Skeletal muscle satellite cell (primary cell): ENCODE data around the gene METAP1D.
"Not testable (repeated sequence)": the region's sequence is repeated elsewhere in the genome, so short reads cannot be mapped to it uniquely, and the experiment has no call there.

Source experiments
- H3K27me3 ChIP-seq: 2 replicates; pipeline ENCODE4 v1.7.0; 2013; ENCODE audit warnings: low read length; ENCODE audit not compliant: control insufficient read depth, insufficient read depth
- H3K36me3 ChIP-seq: 2 replicates; pipeline ENCODE4 v1.7.0; 2013; ENCODE audit warnings: mild to moderate bottlenecking, control low read depth, low read length; ENCODE audit not compliant: insufficient read depth
- H3K4me1 ChIP-seq: 2 replicates; pipeline ENCODE4 v1.7.0; 2013; ENCODE audit warnings: low read length; ENCODE audit not compliant: control insufficient read depth, insufficient read depth
- H3K4me2 ChIP-seq: 2 replicates; pipeline ENCODE4 v1.7.0; 2013; ENCODE audit warnings: mild to moderate bottlenecking, low read length
- H3K4me3 ChIP-seq: 2 replicates; pipeline ENCODE4 v1.7.0; 2013; ENCODE audit warnings: low read length
- H3K9ac ChIP-seq: 2 replicates; pipeline ENCODE4 v1.7.0; 2013; ENCODE audit warnings: mild to moderate bottlenecking, low read depth, low read length, moderate library complexity
- H3K9me3 ChIP-seq: replicated peaks from 2 replicates; pipeline ENCODE4 v1.7.0; 2013; ENCODE audit warnings: mild to moderate bottlenecking, control low read depth, low read length

The METAP1D gene

DNA sequence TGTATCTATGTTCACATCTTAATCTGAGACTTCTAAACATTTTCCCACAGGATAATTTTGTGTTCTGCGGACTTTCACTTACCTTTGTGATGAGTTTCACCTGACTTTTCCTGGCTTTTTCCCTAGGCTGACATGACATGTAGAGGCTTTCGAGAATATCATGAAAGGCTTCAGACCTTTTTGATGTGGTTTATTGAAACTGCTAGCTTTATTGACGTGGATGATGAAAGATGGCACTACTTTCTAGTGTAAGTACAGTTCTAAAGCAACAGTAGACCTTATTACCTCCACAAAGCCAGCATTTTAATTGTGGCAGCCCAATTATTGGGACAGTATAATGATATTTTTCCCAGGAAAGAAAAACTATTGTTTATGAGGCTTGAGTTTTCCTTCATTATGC, 34.1 kb upstream of the METAP1D start:
- H3K4me1 ChIP-seq: no peaks in the 10 kb centered on the region
- peaks cover 27% of the 10 kb centered on the region for H3K36me3 ChIP-seq

GRCh38 chr2:171966235-171966634, 33.5 kb upstream of the METAP1D start:
- H3K4me1 ChIP-seq: no peaks in the 10 kb centered on the region
- H3K9me3 ChIP-seq: no peaks in the 10 kb centered on the region
- no peak overlapping the region for H3K4me3 ChIP-seq
- no peaks in the 10 kb centered on the region for H3K27me3 ChIP-seq
- no peak overlapping the region for H3K4me2 ChIP-seq
- peaks cover 27% of the 10 kb centered on the region for H3K36me3 ChIP-seq
- H3K9ac ChIP-seq: no peak overlapping the region

More for the DNA sequence above, 34.1 kb upstream of the METAP1D start:
- no peak overlapping the region for H3K4me2 ChIP-seq
- H3K9me3 ChIP-seq: no peaks in the 10 kb centered on the region
- no peak overlapping the region for H3K4me3 ChIP-seq
- H3K9ac ChIP-seq: no peak overlapping the region
- H3K27me3 ChIP-seq: no peaks in the 10 kb centered on the region

DNA sequence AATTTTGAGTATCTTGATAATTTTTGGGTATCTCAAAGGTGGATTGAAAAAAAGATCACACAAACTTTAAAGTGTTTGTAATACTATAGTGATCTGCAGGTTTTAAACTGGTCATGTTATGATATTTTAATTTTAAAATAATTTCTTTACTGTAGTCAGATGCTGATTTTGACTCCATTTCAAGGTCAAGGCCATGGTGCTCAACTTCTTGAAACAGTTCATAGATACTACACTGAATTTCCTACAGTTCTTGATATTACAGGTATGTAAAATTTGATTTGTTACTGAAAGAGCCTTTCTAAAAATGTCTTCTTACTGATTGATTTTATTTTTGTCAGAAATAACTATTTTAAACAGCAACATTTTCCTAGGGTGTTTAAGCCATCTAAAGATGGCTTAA, 33.1 kb upstream of the METAP1D start:
- H3K4me2 ChIP-seq: no peak overlapping the region
- peaks cover 27% of the 10 kb centered on the region for H3K36me3 ChIP-seq
- no peaks in the 10 kb centered on the region for H3K4me1 ChIP-seq
- no peaks in the 10 kb centered on the region for H3K9me3 ChIP-seq
- H3K4me3 ChIP-seq: no peak overlapping the region
- no peaks in the 10 kb centered on the region for H3K27me3 ChIP-seq
- no peak overlapping the region for H3K9ac ChIP-seq

DNA sequence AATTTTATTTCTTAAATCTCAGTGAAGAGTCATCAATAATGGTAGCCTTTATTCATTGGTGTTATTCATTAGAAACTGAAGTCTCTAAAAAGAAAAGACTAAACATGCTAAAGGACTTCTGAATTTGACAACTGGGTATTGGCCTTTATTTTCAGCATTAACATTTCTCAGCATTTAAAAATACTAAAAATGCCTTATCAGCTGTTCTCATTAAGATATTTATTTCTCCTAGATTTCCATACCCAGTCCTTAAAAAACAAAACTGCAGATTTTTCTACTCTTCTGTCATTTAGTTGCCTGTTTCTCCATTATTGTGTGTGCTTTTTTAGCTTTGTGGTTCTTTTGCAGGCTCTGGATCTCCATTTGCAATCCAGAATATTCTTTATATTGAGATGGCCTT, 31.2 kb upstream of the METAP1D start:
- H3K4me2 ChIP-seq: no peak overlapping the region
- no peaks in the 10 kb centered on the region for H3K27me3 ChIP-seq
- no peaks in the 10 kb centered on the region for H3K4me1 ChIP-seq
- no peak overlapping the region for H3K4me3 ChIP-seq
- H3K9me3 ChIP-seq: no peaks in the 10 kb centered on the region
- H3K9ac ChIP-seq: no peak overlapping the region
- H3K36me3 ChIP-seq: peaks cover 33% of the 10 kb centered on the region

DNA sequence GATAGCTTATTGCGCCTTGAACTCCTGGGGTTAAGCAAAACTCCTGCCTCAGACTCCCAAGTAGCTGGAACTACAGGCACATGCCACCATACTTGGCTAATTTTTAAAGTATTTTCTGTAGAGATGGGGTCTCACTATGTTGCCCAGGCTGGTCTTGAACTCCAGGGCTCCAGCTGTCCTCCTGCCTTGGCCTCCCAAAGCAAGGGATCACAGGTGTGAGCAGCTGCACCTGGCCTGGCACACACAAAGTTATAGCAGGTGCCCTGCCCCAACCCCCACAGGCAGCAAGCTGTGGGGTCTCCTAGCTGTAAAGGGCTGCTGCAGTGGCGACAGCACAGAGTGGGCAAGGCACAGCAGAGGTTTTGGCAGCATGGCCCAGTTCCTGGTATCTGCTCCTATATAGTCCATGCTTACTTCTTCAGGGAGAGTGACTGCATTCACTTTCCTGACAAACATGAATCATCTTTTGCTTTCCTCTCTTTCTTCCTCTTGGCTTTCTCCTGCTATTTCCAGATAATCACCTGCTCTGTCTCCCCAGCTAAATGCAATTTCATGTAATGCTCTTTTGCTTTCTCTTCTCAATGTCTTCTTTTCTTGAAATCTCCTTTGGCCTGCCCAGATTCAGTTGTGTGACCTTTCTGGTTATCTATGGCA, 27.3 kb upstream of the METAP1D start:
- Histone ChIP-seq H3K9me3 (no peaks in the 10 kb centered on the region), H3K36me3 (peaks cover 13% of the 10 kb centered on the region)

GRCh38 chr2:171979103-171979502, 20.6 kb upstream of the METAP1D start:
- Histone ChIP-seq H3K4me1 (no peaks in the 10 kb centered on the region), H3K4me2 (no peak overlapping the region), H3K36me3 (peaks cover 22% of the 10 kb centered on the region), H3K27me3 (no peaks in the 10 kb centered on the region), H3K4me3 (no peak overlapping the region), H3K9ac (no peak overlapping the region), H3K9me3 (no peaks in the 10 kb centered on the region)

More for the DNA sequence above, 27.3 kb upstream of the METAP1D start:
- no peaks in the 10 kb centered on the region for H3K4me1 ChIP-seq
- H3K4me3 ChIP-seq: no peak overlapping the region
- H3K4me2 ChIP-seq: no peak overlapping the region
- no peak overlapping the region for H3K9ac ChIP-seq
- no peaks in the 10 kb centered on the region for H3K27me3 ChIP-seq

DNA sequence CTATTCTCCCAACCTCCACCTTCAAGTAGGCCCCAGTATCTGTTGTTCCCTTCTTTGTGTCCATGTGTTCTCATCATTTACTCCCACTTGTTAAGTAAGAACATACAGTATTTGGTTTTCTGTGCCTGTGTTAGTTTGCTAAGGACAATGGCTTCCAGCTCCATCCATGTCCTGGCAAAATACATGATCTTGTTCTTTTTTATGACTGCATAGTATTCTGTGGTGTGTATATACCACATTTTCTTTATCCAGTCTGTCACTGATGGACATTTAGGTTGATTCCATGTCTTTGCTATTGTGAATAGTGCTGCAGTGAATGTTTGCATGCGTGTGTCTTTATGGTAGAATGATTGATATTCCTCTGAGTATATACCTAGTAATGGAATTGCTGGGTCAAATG, 15.8 kb upstream of the METAP1D start:
- H3K9me3 ChIP-seq, H3K9ac ChIP-seq, H3K4me1 ChIP-seq, H3K4me2 ChIP-seq, H3K4me3 ChIP-seq, H3K27me3 ChIP-seq: not testable (repeated sequence)
- H3K36me3 ChIP-seq: peaks cover 15% of the 10 kb centered on the region

GRCh38 chr2:171985076-171985475, 14.7 kb upstream of the METAP1D start:
- Histone ChIP-seq H3K4me1 (no peaks in the 10 kb centered on the region), H3K9ac (no peak overlapping the region), H3K4me3 (no peak overlapping the region), H3K36me3 (peaks cover 9% of the 10 kb centered on the region), H3K27me3 (no peaks in the 10 kb centered on the region), H3K4me2 (no peak overlapping the region), H3K9me3 (no peaks in the 10 kb centered on the region)

DNA sequence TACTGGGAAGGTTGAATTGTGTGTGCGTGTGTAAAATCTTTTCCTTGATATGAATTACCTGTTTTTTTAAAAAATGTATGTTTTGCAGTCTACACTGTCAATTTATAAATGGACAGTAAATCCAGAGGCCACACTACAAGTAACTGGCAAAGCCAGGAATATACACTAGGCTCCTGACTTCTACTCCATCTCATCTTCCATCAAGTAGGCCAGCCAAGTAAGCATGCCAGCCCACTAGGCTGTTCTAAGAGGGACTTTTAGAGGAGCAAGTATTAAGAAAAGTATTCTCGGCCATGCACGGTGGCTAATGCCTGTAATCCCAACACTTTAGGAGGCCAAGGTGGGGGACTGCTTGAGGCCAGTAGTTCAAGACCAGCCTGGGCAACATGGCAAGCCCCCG, 13.0 kb upstream of the METAP1D start:
- H3K27me3 ChIP-seq: no peaks in the 10 kb centered on the region
- no peak overlapping the region for H3K4me3 ChIP-seq

DNA sequence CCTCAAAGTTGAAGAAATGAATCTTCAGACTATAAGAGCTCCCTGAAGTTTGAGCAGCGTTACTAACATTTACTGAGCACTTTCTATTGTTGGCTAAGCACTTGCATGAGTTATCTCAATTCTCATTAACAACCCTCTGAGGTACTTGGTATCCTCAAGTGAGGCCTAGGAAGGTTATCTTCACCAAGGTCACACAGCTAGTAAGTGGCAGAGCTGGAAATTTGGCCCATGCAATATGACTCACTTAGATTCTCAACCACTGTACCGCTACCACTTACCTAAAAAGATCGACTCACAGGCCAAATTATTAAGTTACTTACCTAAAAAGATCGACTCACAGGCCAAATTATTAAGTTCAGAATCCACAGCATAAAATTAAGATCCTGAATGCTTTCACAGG, 8.7 kb upstream of the METAP1D start:
- H3K4me3 ChIP-seq: no peak overlapping the region
- H3K4me1 ChIP-seq: no peaks in the 10 kb centered on the region
- H3K27me3 ChIP-seq: no peaks in the 10 kb centered on the region
- H3K9ac ChIP-seq: no peak overlapping the region
- H3K9me3 ChIP-seq: no peaks in the 10 kb centered on the region
- H3K36me3 ChIP-seq: no peaks in the 10 kb centered on the region
- H3K4me2 ChIP-seq: no peak overlapping the region

More for the DNA sequence above, 13.0 kb upstream of the METAP1D start:
- H3K4me1 ChIP-seq: no peaks in the 10 kb centered on the region
- no peak overlapping the region for H3K4me2 ChIP-seq
- no peak overlapping the region for H3K9ac ChIP-seq
- no peaks in the 10 kb centered on the region for H3K9me3 ChIP-seq
- peaks cover 5% of the 10 kb centered on the region for H3K36me3 ChIP-seq

DNA sequence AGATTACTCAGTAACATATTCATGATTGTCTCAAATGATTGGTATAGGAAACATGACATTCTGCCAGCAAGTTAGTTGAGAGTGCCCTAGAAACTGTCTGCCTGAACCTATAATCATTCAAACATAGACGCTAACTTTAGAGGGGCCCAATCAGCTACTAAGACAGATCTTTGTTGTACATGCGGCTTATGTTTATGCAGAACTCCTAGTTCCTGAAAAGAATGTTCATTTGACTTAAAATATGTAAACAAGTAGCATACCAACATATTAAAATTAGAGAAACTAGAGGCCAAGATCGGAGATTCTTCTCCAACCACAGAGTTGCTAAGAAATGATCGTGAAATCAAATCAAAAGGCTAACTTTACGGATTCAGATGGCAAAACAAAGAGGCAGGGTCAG, 4.2 kb upstream of the METAP1D start:
- H3K9me3 ChIP-seq: no peaks in the 10 kb centered on the region
- no peak overlapping the region for H3K9ac ChIP-seq
- peaks cover 9% of the 10 kb centered on the region for H3K4me1 ChIP-seq
- H3K36me3 ChIP-seq: no peaks in the 10 kb centered on the region
- no peak overlapping the region for H3K4me2 ChIP-seq
- H3K27me3 ChIP-seq: no peaks in the 10 kb centered on the region
- H3K4me3 ChIP-seq: no peak overlapping the region

DNA sequence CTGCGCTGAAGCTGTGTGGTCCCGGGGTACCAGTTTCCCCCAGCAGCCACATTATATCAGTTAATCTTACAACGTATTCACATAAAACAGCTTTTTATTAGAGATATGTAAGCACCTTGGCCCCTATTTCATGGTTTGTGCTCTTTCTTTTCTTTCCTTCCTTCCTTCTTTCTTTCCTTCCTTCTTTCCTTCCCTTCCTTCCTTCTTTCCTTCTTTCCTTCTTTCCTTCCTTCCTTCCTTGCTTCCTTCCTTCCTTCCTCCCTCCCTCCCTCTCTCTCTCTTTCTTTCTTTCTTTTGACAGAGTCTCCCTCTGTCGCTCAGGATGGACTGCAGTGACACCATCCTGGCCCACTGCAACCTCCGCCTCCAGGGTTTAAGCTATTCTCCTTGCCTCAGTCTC, 3.7 kb upstream of the METAP1D start:
- peaks cover 9% of the 10 kb centered on the region for H3K4me1 ChIP-seq
- H3K36me3 ChIP-seq: no peaks in the 10 kb centered on the region
- no peak overlapping the region for H3K9ac ChIP-seq
- H3K27me3 ChIP-seq: no peaks in the 10 kb centered on the region
- no peaks in the 10 kb centered on the region for H3K9me3 ChIP-seq
- no peak overlapping the region for H3K4me3 ChIP-seq
- H3K4me2 ChIP-seq: no peak overlapping the region
